GM12864 (cell line): Measurements from ENCODE around the gene MTERF1.

ENCODE experiments used
- DNase-seq: peaks from one replicate; pipeline ENCODE4 v3.0.0-alpha.2; 2011; ENCODE audit warnings: low read depth
- H3K4me3 ChIP-seq: 2 replicates; pipeline ENCODE4 v1.5.1; 2011; ENCODE audit warnings: mild to moderate bottlenecking, low read depth, low read length, control low read depth
- CTCF ChIP-seq: IDR thresholded peaks from 2 replicates; pipeline ENCODE4 v1.5.1; 2011; ENCODE audit warnings: low read depth, mild to moderate bottlenecking, moderate library complexity, low read length, control low read depth, inconsistent platforms; ENCODE audit errors: missing control alignments

MTERF1 gene

DNA sequence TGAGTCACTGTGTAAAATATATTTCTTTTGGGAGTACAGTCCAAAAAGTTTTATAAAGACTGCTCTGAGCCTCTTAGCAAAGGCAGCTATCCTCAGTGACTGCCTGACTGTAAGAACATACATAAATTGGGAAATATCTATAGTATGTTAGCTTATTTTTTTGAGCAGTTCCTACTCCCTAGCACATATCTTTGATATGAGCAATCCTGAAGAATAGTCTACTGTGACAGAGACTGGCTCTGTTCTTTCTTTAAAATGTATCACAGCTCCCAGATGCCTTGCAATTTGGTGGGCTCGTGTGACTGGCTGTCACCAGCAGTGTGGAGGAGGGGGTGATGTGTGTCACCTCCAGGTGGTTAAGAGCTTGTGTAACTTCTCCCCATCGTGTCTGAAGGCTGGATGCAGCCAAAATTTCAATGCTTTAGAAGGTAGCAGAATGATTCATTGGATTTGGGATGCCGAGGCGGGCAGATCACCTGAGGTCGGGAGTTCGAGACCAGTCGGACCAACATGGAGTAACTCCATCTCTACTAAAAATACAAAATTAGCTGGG, 47.9 kb downstream of the MTERF1 start:
- H3K4me3 ChIP-seq, result no peak overlapping the region
- no peak for TF ChIP-seq CTCF
- no peak for DNase-seq

- H3K4me3 ChIP-seq, result no peak overlapping the region
- no peak for DNase-seq
- no peak for TF ChIP-seq CTCF
These were observed 53.3 kb downstream of the MTERF1 start for GRCh38 chr7:91827169-91827568.

- no peak for DNase-seq
- no peak overlapping the region for H3K4me3 ChIP-seq
- TF ChIP-seq CTCF, result no peak
These were observed 54.1 kb downstream of the MTERF1 start for GRCh38 chr7:91826377-91826776.

- TF ChIP-seq CTCF, result no peak
- DNase-seq, result no peak
- H3K4me3 ChIP-seq, result no peak overlapping the region
These were observed 56.3 kb downstream of the MTERF1 start for GRCh38 chr7:91824201-91824600.
